Liver (tissue), 9 donors: ENCODE data around the gene EWSR1. TPM values are rescaled to one million over a fixed set of nuclear protein-coding genes. Genes with fewer than 3 reads are reported as not detected.

Source experiments
- DNase-seq: peaks from one replicate; pipeline ENCODE4 v3.0.0-alpha.2; 2017; ENCODE audit warnings: low spot score
- H3K27ac ChIP-seq, 2 donors: one replicate each; pipeline ENCODE4 v1.7.0; 2013; ENCODE audit warnings: inconsistent platforms in 2 of 2, low read length in 2 of 2, control low read depth in 1 of 2, low read depth in 1 of 2, mild to moderate bottlenecking in 1 of 2
- H3K27me3 ChIP-seq, 4 donors: one replicate each; pipeline versions ENCODE4 v1.6.1 to v1.7.0; 2013; ENCODE audit warnings: low read length in 3 of 4, inconsistent platforms in 1 of 4, mild to moderate bottlenecking in 1 of 4, moderate library complexity in 1 of 4; ENCODE audit not compliant: control insufficient read depth in 4 of 4, insufficient read depth in 4 of 4
- H3K36me3 ChIP-seq, 4 donors: one replicate each; pipeline versions ENCODE4 v1.6.1 to v1.7.0; 2013; ENCODE audit warnings: low read length in 3 of 4, mild to moderate bottlenecking in 3 of 4, low read depth in 1 of 4, moderate library complexity in 1 of 4; ENCODE audit not compliant: control insufficient read depth in 4 of 4, insufficient read depth in 3 of 4
- H3K4me1 ChIP-seq, 4 donors: one replicate each; pipeline versions ENCODE4 v1.6.1 to v1.7.0; 2013; ENCODE audit warnings: low read length in 3 of 4, mild to moderate bottlenecking in 3 of 4, moderate library complexity in 1 of 4; ENCODE audit not compliant: control insufficient read depth in 4 of 4, insufficient read depth in 4 of 4
- H3K4me3 ChIP-seq, 3 donors: one replicate each; pipeline versions ENCODE4 v1.6.1 to v1.7.0; 2013; ENCODE audit warnings: low read length in 3 of 3, control low read depth in 1 of 3, low read depth in 1 of 3, mild to moderate bottlenecking in 1 of 3
- H3K9ac ChIP-seq, 2 donors: one replicate each; pipeline ENCODE4 v1.7.0; 2013; ENCODE audit warnings: low read length in 2 of 2, mild to moderate bottlenecking in 2 of 2, moderate library complexity in 2 of 2, control low read depth in 1 of 2, low read depth in 1 of 2
- H3K9me3 ChIP-seq, 4 donors: one replicate each; pipeline versions ENCODE4 v1.6.1 to v1.7.0; 2013; ENCODE audit warnings: low read length in 3 of 4; ENCODE audit not compliant: control insufficient read depth in 4 of 4
- ATF3 ChIP-seq: IDR thresholded peaks from 2 replicates; pipeline ENCODE4 v1.6.1; 2016; ENCODE audit warnings: antibody characterized with exemption
- EGR1 ChIP-seq, 2 donors: IDR thresholded peaks; 2 replicates each; pipeline ENCODE4 v1.6.1; 2016 to 2018; ENCODE audit warnings: antibody characterized with exemption in 2 of 2, low read depth in 2 of 2
- FOXA2 ChIP-seq: IDR thresholded peaks from 2 replicates; pipeline ENCODE4 v1.6.1; 2016; ENCODE audit warnings: antibody characterized with exemption
- GABPA ChIP-seq, 2 donors: IDR thresholded peaks in 1 of 2; conservative IDR thresholded peaks in 1 of 2; 2 replicates each; pipeline ENCODE4 v1.6.1; 2016; ENCODE audit warnings: antibody characterized with exemption in 2 of 2, mild to moderate bottlenecking in 1 of 2, moderate library complexity in 1 of 2
- HNF4G ChIP-seq: IDR thresholded peaks from 2 replicates; pipeline ENCODE4 v1.6.1; 2016; ENCODE audit warnings: antibody characterized with exemption
- JUND ChIP-seq, 2 donors: IDR thresholded peaks; 2 replicates each; pipeline ENCODE4 v1.6.1; 2016; ENCODE audit warnings: antibody characterized with exemption in 2 of 2
- NR2F2 ChIP-seq: IDR thresholded peaks from 2 replicates; pipeline ENCODE4 v1.6.1; 2016; ENCODE audit warnings: antibody characterized with exemption
- RAD21 ChIP-seq, 2 donors: IDR thresholded peaks; 2 replicates each; pipeline ENCODE4 v1.6.1; 2016; ENCODE audit warnings: antibody characterized with exemption in 2 of 2, mild to moderate bottlenecking in 2 of 2
- REST ChIP-seq: IDR thresholded peaks from 2 replicates; pipeline ENCODE4 v1.6.1; 2016; ENCODE audit warnings: antibody characterized with exemption, mild to moderate bottlenecking
- SP1 ChIP-seq: IDR thresholded peaks from 2 replicates; pipeline ENCODE4 v1.6.1; 2018; ENCODE audit warnings: antibody characterized with exemption, mild to moderate bottlenecking
- TAF1 ChIP-seq: conservative IDR thresholded peaks from 2 replicates; pipeline ENCODE4 v1.6.1; 2016; ENCODE audit warnings: antibody characterized with exemption, mild to moderate bottlenecking
- YY1 ChIP-seq: IDR thresholded peaks from 2 replicates; pipeline ENCODE4 v1.6.1; 2016; ENCODE audit warnings: antibody characterized with exemption, mild to moderate bottlenecking
- ZBTB33 ChIP-seq: IDR thresholded peaks from 2 replicates; pipeline ENCODE4 v1.6.1; 2016; ENCODE audit warnings: antibody characterized with exemption
- WGBS: extraction: QIAGEN DNeasy Blood & Tissue Kit; methylation state at CpG from one replicate; pipeline ENCODE4 v1.1.7; 2013; 5-methylcytosine and 5-hydroxymethylcytosine counted together
- polyA plus RNA-seq, 2 donors: library from polyadenylated mRNA; stranded (reverse) in 1 of 2; unstranded in 1 of 2; fragments of 200-250 nt in 1 of 2; fragments of >200 nt in 1 of 2; fragmentation: Nextera tagmentation in 1 of 2; extraction: Ambion mirVana in 1 of 2; gene quantifications; one replicate each; pipeline versions ENCODE4 v1.2.1 to v1.2.3, GENCODE V29; 2013 to 2015
- total RNA-seq, 2 donors: library from RNA; depleted of rRNA; stranded (reverse); fragments of >200 nt; gene quantifications; one replicate each; pipeline ENCODE4 v1.2.3, GENCODE V29; 2014
- TF ChIP-seq, protein P1 (sequence below): fragments of 150-350 bp; IDR thresholded peaks from 2 replicates; pipeline ENCODE4 v1.5.1; 2017; ENCODE audit warnings: improper control_type of control experiment, low read depth, low read length; ENCODE audit not compliant: missing input control
- TF ChIP-seq, protein P2 (sequence below): IDR thresholded peaks from 2 replicates; pipeline ENCODE4 v1.6.1; 2016; ENCODE audit warnings: antibody characterized with exemption
- donor health status: healthy.
- donor health status: healthy.
- donor health status: healthy.
- donor health status: healthy.
- donor health status: healthy.

EWSR1 gene
- total and polyA plus RNA-seq, 4 donors, result 64.8 to 134 (median 78.3) TPM

GRCh38 chr22:29339381-29340235 is 71.5 kb downstream of the EWSR1 start:
- no peaks in the 10 kb centered on the region for H3K27me3 ChIP-seq
- H3K36me3 ChIP-seq, result peaks cover 12 to 39% (median 19%) of the 10 kb centered on the region in 4 donors
- 97% methylated on average over 23 of the region's 23 CpGs for WGBS
- no peak overlapping the region for H3K4me3 ChIP-seq
- H3K9ac ChIP-seq, result no peak overlapping the region
- TF ChIP-seq FOXA2 (no peak), TAF1 (no peak), RAD21 (IDR thresholded peaks at IDR 0.05) (no peak), JUND (IDR thresholded peaks at IDR 0.05) (no peak), GABPA (IDR thresholded peaks at IDR 0.05 in 1 of 2, conservative IDR thresholded peaks at IDR 0.05 in 1 of 2) (no peak), HNF4G (no peak), ATF3 (no peak), NR2F2 (no peak), ZBTB33 (no peak), REST (no peak), EGR1 (IDR thresholded peaks at IDR 0.05; ENCODE audit: low read depth in 2 of 2) (no peak), SP1 (no peak), YY1 (no peak)
- TF ChIP-seq, protein P1, sequence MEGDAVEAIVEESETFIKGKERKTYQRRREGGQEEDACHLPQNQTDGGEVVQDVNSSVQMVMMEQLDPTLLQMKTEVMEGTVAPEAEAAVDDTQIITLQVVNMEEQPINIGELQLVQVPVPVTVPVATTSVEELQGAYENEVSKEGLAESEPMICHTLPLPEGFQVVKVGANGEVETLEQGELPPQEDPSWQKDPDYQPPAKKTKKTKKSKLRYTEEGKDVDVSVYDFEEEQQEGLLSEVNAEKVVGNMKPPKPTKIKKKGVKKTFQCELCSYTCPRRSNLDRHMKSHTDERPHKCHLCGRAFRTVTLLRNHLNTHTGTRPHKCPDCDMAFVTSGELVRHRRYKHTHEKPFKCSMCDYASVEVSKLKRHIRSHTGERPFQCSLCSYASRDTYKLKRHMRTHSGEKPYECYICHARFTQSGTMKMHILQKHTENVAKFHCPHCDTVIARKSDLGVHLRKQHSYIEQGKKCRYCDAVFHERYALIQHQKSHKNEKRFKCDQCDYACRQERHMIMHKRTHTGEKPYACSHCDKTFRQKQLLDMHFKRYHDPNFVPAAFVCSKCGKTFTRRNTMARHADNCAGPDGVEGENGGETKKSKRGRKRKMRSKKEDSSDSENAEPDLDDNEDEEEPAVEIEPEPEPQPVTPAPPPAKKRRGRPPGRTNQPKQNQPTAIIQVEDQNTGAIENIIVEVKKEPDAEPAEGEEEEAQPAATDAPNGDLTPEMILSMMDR, result no peak
- TF ChIP-seq, protein P2, sequence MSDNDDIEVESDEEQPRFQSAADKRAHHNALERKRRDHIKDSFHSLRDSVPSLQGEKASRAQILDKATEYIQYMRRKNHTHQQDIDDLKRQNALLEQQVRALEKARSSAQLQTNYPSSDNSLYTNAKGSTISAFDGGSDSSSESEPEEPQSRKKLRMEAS, result no peak
- no peaks in the 10 kb centered on the region for H3K9me3 ChIP-seq
- no peak overlapping the region for H3K27ac ChIP-seq
- peaks cover 8 to 51% (median 41%) of the 10 kb centered on the region in 4 donors for H3K4me1 ChIP-seq
- no peak for DNase-seq
